ENCODE measurements around the gene SPDYE2.
"Not testable (repeated sequence)": the region's sequence is repeated elsewhere in the genome, so short reads cannot be mapped to it uniquely, and the experiment has no call there.

- TF ChIP-seq ZBTB21 (CRISPR knock-in tag; IDR thresholded peaks at IDR 0.05; ENCODE audit: borderline replicate concordance); PRDM15 (CRISPR knock-in tag; IDR thresholded peaks at IDR 0.05); CTCF (IDR thresholded peaks at IDR 0.05); STAT6 (CRISPR knock-in tag; conservative IDR thresholded peaks at IDR 0.05; ENCODE audit: low read depth); CREM (CRISPR knock-in tag; IDR thresholded peaks at IDR 0.05); NFYB (CRISPR knock-in tag; conservative IDR thresholded peaks at IDR 0.05; ENCODE audit: low read depth); ATF3 (CRISPR knock-in tag; conservative IDR thresholded peaks at IDR 0.05); ZNF671 (CRISPR knock-in tag; IDR thresholded peaks at IDR 0.05); RELA (CRISPR knock-in tag; IDR thresholded peaks at IDR 0.05; ENCODE audit: borderline replicate concordance); FOXP1 (CRISPR knock-in tag; IDR thresholded peaks at IDR 0.05; ENCODE audit: borderline replicate concordance); CREB1 (CRISPR knock-in tag; IDR thresholded peaks at IDR 0.05): not testable (repeated sequence)
Measured at GRCh38 chr7:102546353-102546752, 4.7 kb upstream of the SPDYE2 start.
